Ovary (tissue), 9 donors: ENCODE measurements around the gene ICAM4. TPM values are rescaled to one million over a fixed set of nuclear protein-coding genes. Genes with fewer than 3 reads are reported as not detected.

ENCODE experiments used
- DNase-seq, 5 donors: peaks; one replicate each; pipeline ENCODE4 v3.0.0-alpha.2; 2019 to 2020
- H3K27ac ChIP-seq, 2 donors: fragments of 200-600 bp; one replicate each; pipeline versions ENCODE4 v1.5.1 to v1.8.0; 2019 to 2022
- H3K27me3 ChIP-seq: fragments of 200-600 bp; one replicate; pipeline ENCODE4 v1.8.0; 2022
- H3K36me3 ChIP-seq: fragments of 200-600 bp; sonication (generic); one replicate; pipeline ENCODE4 v1.5.1; 2019
- H3K4me1 ChIP-seq: one replicate; pipeline ENCODE4 v1.8.1; 2013; ENCODE audit warnings: mild to moderate bottlenecking, moderate library complexity; ENCODE audit not compliant: insufficient read depth
- H3K4me3 ChIP-seq: fragments of 200-600 bp; sonication (generic); one replicate; pipeline ENCODE4 v1.5.1; 2017
- H3K9me3 ChIP-seq, 2 donors: fragments of 200-600 bp in 1 of 2; sonication (generic) in 1 of 2; one replicate each; pipeline versions ENCODE4 v1.5.1 to v1.8.1; 2013 to 2019; ENCODE audit warnings: mild to moderate bottlenecking in 1 of 2, moderate library complexity in 1 of 2
- CTCF ChIP-seq, 3 donors: fragments of 450-650 bp in 2 of 3; fragments of 200-600 bp in 1 of 3; IDR thresholded peaks; one replicate each; pipeline versions ENCODE4 v1.5.1 to v1.8.0; 2016 to 2022; ENCODE audit warnings: antibody characterized with exemption in 3 of 3, mild to moderate bottlenecking in 1 of 3
- EP300 ChIP-seq: sonication (generic); formaldehyde crosslinking; IDR thresholded peaks from one replicate; pipeline ENCODE4 v1.6.1; 2017; ENCODE audit warnings: antibody characterized with exemption
- POLR2A ChIP-seq: fragments of 450-650 bp; IDR thresholded peaks from one replicate; pipeline ENCODE4 v1.6.1; 2017; ENCODE audit warnings: antibody characterized with exemption, mild to moderate bottlenecking, moderate library complexity
- WGBS, 3 donors: extraction: QIAGEN DNeasy Blood & Tissue Kit in 1 of 3; methylation state at CpG; one replicate each; pipeline versions ENCODE4 v1.1.5 to v1.1.7; 2013 to 2017; 5-methylcytosine and 5-hydroxymethylcytosine counted together
- intact Hi-C, 4 donors: fragments of 100-400 bp; cut with DNase I; formaldehyde crosslinking; loops; one replicate each; pipeline versions ENCODE4 v1.11.0 to v1.15.1; 2022 to 2023
- polyA plus RNA-seq, 2 donors: library from polyadenylated mRNA; stranded (reverse); fragments of 200-250 nt in 1 of 2; fragments of 350-450 nt in 1 of 2; fragmentation: Illumina TruSeq in 1 of 2; extraction: RNeasy Lipid Tissue Mini Kit (QIAGEN cat#74804) in 1 of 2; gene quantifications; one replicate each; pipeline ENCODE4 v1.2.3, GENCODE V29; 2013 to 2014
- total RNA-seq, 7 donors: library from RNA; depleted of rRNA in 2 of 7; stranded (reverse); fragments of >200 nt in 2 of 7; fragmentation: NEBNext Ultra II Directional in 3 of 7; extraction: Animal tissue kit (Norgen Biotek cat#: 25700) in 3 of 7; gene quantifications; one replicate each; pipeline versions ENCODE4 v1.1.0 to v1.2.4, GENCODE V29; 2016 to 2023
- donor health status: DM: no; HTN: no; CAD: no; lungs with moderate emphysema.
- donor health status: DM: no; HTN: no; CAD: no.
- donor health status: Bipolar disorder and iron deficiency.
- donor health status: DM: yes; HTN: yes; CAD: no.
- donor health status: DM: no; HTN: no; CAD: no.
- donor health status: DM: yes; HTN: yes; CAD: no.

The ICAM4 gene
- total and polyA plus RNA-seq, 9 donors, result 0.17 to 3.3 (median 0.47) TPM

GRCh38 chr19:10252707-10253106, 34.0 kb upstream of the ICAM4 start:
- intact Hi-C loops, result loop anchor here in 3 of 4 donors (10.0 kb wide), 2 partner anchors 58 to 318 kb away; partner anchors contain the start of genes OLFM2 (in 2 of the 3) and DNMT1 (in 1 of the 3)

GRCh38 chr19:10254244-10254643, 32.5 kb upstream of the ICAM4 start:
- TF ChIP-seq EP300, result no peak
- no peak for TF ChIP-seq POLR2A
- TF ChIP-seq CTCF (IDR thresholded peaks at IDR 0.05), result no peak
- 91 to 92% (median 92%) methylated on average over 3 of the region's 3 CpGs for WGBS, 3 donors
- no peaks in the 10 kb centered on the region for H3K36me3 ChIP-seq

More at GRCh38 chr19:10252707-10253106, 34.0 kb upstream of the ICAM4 start:
- DNase-seq, result no peak
- Histone ChIP-seq H3K4me1 (peaks cover 6% of the 10 kb centered on the region), H3K27me3 (no peaks in the 10 kb centered on the region), H3K4me3 (peak overlapping the region; percentile 72), H3K36me3 (no peaks in the 10 kb centered on the region), H3K27ac (peak overlapping the region in 1 of 2 donors; percentile 76), H3K9me3 (no peaks in the 10 kb centered on the region)
- WGBS, 3 donors, result 13 to 20% (median 17%) methylated on average over 8 of the region's 8 CpGs
- TF ChIP-seq EP300 (no peak), POLR2A (no peak), CTCF (IDR thresholded peaks at IDR 0.05) (no peak)

GRCh38 chr19:10255358-10255757, 31.4 kb upstream of the ICAM4 start:
- intact Hi-C loops, result loop anchor here in 3 of 4 donors (5.0 to 10.0 kb wide), 3 partner anchors 61 to 323 kb away; partner anchors contain the start of genes OLFM2 (in 2 of the 3) and DNMT1 (in 1 of the 3)
- no peak for DNase-seq
- Histone ChIP-seq H3K4me3 (no peak overlapping the region), H3K4me1 (peaks cover 6% of the 10 kb centered on the region), H3K9me3 (no peaks in the 10 kb centered on the region), H3K27ac (no peak overlapping the region), H3K36me3 (no peaks in the 10 kb centered on the region), H3K27me3 (no peaks in the 10 kb centered on the region)
- 81 to 92% (median 92%) methylated on average over 2 of the region's 2 CpGs for WGBS, 3 donors
- TF ChIP-seq EP300 (no peak), CTCF (IDR thresholded peaks at IDR 0.05) (no peak), POLR2A (no peak)

More at GRCh38 chr19:10254244-10254643, 32.5 kb upstream of the ICAM4 start:
- DNase-seq, result no peak
- Histone ChIP-seq H3K4me3 (no peak overlapping the region), H3K27ac (no peak overlapping the region), H3K27me3 (no peaks in the 10 kb centered on the region), H3K4me1 (peaks cover 6% of the 10 kb centered on the region), H3K9me3 (no peaks in the 10 kb centered on the region)
- intact Hi-C loops, result loop anchor here in 3 of 4 donors (10.0 kb wide), 2 partner anchors 59 to 319 kb away; partner anchors contain the start of genes OLFM2 (in 2 of the 3) and DNMT1 (in 1 of the 3)

- intact Hi-C loops, result loop anchor here in 3 of 4 donors (5.0 to 10.0 kb wide), 3 partner anchors 62 to 324 kb away; partner anchors contain the start of genes OLFM2 (in 2 of the 3) and DNMT1 (in 1 of the 3)
- no peak overlapping the region for H3K27ac ChIP-seq
- H3K4me3 ChIP-seq, result no peak overlapping the region
- H3K27me3 ChIP-seq, result no peaks in the 10 kb centered on the region
- peak in 1 of 5 donors; percentile 29 for DNase-seq
- no peaks in the 10 kb centered on the region for H3K9me3 ChIP-seq
- H3K36me3 ChIP-seq, result no peaks in the 10 kb centered on the region
- H3K4me1 ChIP-seq, result peaks cover 3% of the 10 kb centered on the region
- WGBS, 3 donors, result 57 to 72% (median 61%) methylated on average over 16 to 18 of the region's 18 CpGs
- no peak for TF ChIP-seq EP300
- TF ChIP-seq CTCF (IDR thresholded peaks at IDR 0.05), result no peak
- TF ChIP-seq POLR2A, result no peak
Observed at GRCh38 chr19:10256551-10256950, 30.2 kb upstream of the ICAM4 start.
